OCI-LY7 (cell line): ENCODE data around the gene MMP1. TPM values are rescaled to one million over a fixed set of nuclear protein-coding genes. Genes with fewer than 3 reads are reported as not detected.

ENCODE experiments used
- BruUV-seq: library from RNA; stranded (reverse); fragments of 400-500 nt; replicated peaks from 2 replicates; lab custom pipeline; 2021; lab: Mats Ljungman, UMichigan
- CTCF ChIA-PET: fragments of 300-600 bp; sonication (Branson Sonifier 250); formaldehyde crosslinking; loops from one replicate; lab custom pipeline; 2022; ENCODE audit warnings: antibody characterized with exemption; ENCODE audit not compliant: unreplicated experiment; lab: Charles Lee
- POLR2A ChIA-PET: fragments of 300-600 bp; sonication (Branson Sonifier 250); formaldehyde crosslinking; loops from one replicate; lab custom pipeline; 2022; ENCODE audit warnings: antibody characterized with exemption; lab: Charles Lee
- DNase-seq: peaks from one replicate; pipeline ENCODE4 v3.0.0-alpha.2; 2015; ENCODE audit warnings: low spot score
- H2AFZ ChIP-seq: fragments of 200-600 bp; sonication (generic), shearing (Covaris generic); 2 replicates; pipeline ENCODE4 v1.6.1; 2014; ENCODE audit warnings: mild to moderate bottlenecking, antibody characterized with exemption, low read length, moderate library complexity
- H3K27ac ChIP-seq: fragments of 200-600 bp; sonication (generic); 2 replicates; pipeline ENCODE4 v1.5.1; 2014; ENCODE audit warnings: mixed run types, low read depth, mild to moderate bottlenecking, moderate library complexity, low read length, inconsistent platforms; ENCODE audit not compliant: poor library complexity, severe bottlenecking
- H3K36me3 ChIP-seq: fragments of 200-600 bp; sonication (generic); 2 replicates; pipeline ENCODE4 v1.6.1; 2014; ENCODE audit warnings: mild to moderate bottlenecking, antibody characterized with exemption, low read length, moderate library complexity, mixed read lengths; ENCODE audit not compliant: insufficient read depth
- H3K4me1 ChIP-seq: fragments of 200-600 bp; sonication (generic); 2 replicates; pipeline ENCODE4 v1.5.1; 2014; ENCODE audit warnings: mild to moderate bottlenecking, low read length; ENCODE audit not compliant: insufficient read depth, poor library complexity, severe bottlenecking
- H3K4me2 ChIP-seq: fragments of 200-600 bp; sonication (generic); 2 replicates; pipeline ENCODE4 v1.6.1; 2014; ENCODE audit warnings: mild to moderate bottlenecking, low read length
- H3K4me3 ChIP-seq: fragments of 200-600 bp; sonication (generic); 2 replicates; pipeline ENCODE4 v1.5.1; 2014; ENCODE audit warnings: mild to moderate bottlenecking, low read depth, low read length; ENCODE audit not compliant: poor library complexity, severe bottlenecking
- H3K79me2 ChIP-seq: fragments of 200-600 bp; sonication (generic); 2 replicates; pipeline ENCODE4 v1.6.1; 2016; ENCODE audit warnings: low read depth, mild to moderate bottlenecking, low read length, moderate library complexity, mixed read lengths; ENCODE audit not compliant: insufficient read depth
- H3K9me2 ChIP-seq: fragments of 200-600 bp; sonication (generic); 2 replicates; pipeline ENCODE4 v1.6.1; 2016; ENCODE audit warnings: mild to moderate bottlenecking, low read length, mixed read lengths; ENCODE audit not compliant: insufficient read depth
- H3K9me3 ChIP-seq: fragments of 200-600 bp; sonication (generic); 2 replicates; pipeline ENCODE4 v1.6.1; 2014; ENCODE audit warnings: mild to moderate bottlenecking, mixed run types, low read length, mixed read lengths
- H4K20me1 ChIP-seq: fragments of 200-600 bp; sonication (generic); 2 replicates; pipeline ENCODE4 v1.6.1; 2014; ENCODE audit warnings: mild to moderate bottlenecking, antibody characterized with exemption, low read length, moderate library complexity, mixed read lengths; ENCODE audit not compliant: insufficient read depth
- CTCF ChIP-seq: fragments of 200-600 bp; sonication (generic); conservative IDR thresholded peaks from 2 replicates; pipeline ENCODE4 v1.5.1; 2014; ENCODE audit warnings: mild to moderate bottlenecking, antibody characterized with exemption, low read length, moderate library complexity, mixed read lengths
- EZH2phosphoT487 ChIP-seq: fragments of 200-600 bp; sonication (generic); IDR thresholded peaks from 2 replicates; pipeline ENCODE4 v1.6.1; 2018; ENCODE audit warnings: low read depth, borderline replicate concordance, mild to moderate bottlenecking, mixed run types, antibody characterized with exemption, low read length, moderate library complexity, mixed read lengths
- intact Hi-C: fragments of 100-400 bp; cut with micrococcal nuclease; formaldehyde crosslinking; loops from one replicate; pipeline ENCODE4 v1.10.0; 2022; ENCODE audit not compliant: unreplicated experiment
- total RNA-seq, 2 experiments: library from RNA; depleted of rRNA in 1 of 2; stranded (reverse); fragments of >200 nt in 1 of 2; shearing (Covaris generic) in 1 of 2; gene quantifications; 2 replicates each; pipeline ENCODE4 v1.2.3, GENCODE V29; 2014 to 2022

Gene MMP1
- total RNA-seq, 2 experiments from 2014 or later: not detected

DNA sequence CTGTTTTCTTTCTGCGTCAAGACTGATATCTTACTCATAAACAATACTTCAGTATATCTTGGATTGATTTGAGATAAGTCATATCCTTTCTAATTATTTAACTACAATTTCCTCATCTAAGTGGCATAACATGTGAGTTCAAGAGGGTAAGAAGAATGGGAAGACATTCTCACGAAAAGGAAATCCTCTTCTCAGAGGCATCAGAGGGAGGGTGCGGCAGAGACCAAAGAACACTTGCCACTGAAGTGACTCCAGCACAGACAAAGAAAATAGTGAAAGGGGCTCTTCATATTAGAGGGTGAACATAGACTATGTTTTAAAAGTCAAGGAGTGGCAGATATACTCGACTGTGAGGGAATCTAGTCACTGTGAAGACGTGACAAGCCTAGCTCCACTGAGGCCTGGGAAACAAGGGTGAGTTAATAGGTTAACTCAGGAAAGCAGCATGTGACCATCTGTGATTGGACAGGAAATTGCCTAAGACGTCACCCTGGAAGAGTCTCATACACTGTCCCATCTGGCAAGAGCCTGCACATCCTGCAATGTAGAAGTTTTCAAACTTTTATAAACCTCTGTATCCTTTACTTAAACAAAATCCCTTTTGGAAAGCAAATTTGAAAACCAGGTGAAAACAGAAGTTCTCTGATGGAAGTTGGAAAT, 1.9 kb upstream of the MMP1 start:
- intact Hi-C loops: no loop called here
- Histone ChIP-seq H3K9me2 (no peaks in the 10 kb centered on the region), H3K4me2 (no peak overlapping the region), H3K36me3 (no peaks in the 10 kb centered on the region), H3K4me3 (no peak overlapping the region), H3K79me2 (no peaks in the 10 kb centered on the region), H3K9me3 (no peaks in the 10 kb centered on the region), H3K27ac (no peak overlapping the region), H4K20me1 (no peaks in the 10 kb centered on the region), H3K4me1 (no peaks in the 10 kb centered on the region), H2AFZ (no peak overlapping the region)
- ChIA-PET CTCF (no interaction called here), POLR2A (interaction anchor here (0.6 kb wide), 1 partner anchor 12 kb away, joined by 3 read pairs; no protein-coding TSS in a partner anchor)
- BruUV-seq: no TSS peak
- TF ChIP-seq EZH2phosphoT487: no peak
- TF ChIP-seq CTCF: no peak
- no peak for DNase-seq

DNA sequence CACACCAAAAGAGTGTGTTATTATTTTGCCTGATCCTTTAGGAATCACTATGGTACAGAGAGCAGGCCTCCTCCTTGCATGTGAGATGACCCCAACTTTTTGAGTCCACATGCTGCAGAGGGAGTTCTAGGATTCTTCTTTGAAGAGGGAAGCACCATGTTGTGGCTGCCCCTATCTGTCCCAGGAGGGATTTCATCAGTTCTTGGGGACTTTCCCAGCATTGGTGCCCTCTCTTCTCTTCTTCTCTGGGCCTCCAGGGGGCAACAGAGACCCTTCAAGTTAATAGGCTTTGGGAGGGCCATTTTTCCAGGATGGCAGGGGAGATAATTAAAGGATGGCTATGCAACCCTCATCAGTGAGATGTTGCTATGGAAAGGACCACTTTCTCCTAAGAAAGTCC, 3.6 kb downstream of the MMP1 start:
- CTCF ChIA-PET: no interaction called here
- DNase-seq: peak; percentile 44
- intact Hi-C loops: no loop called here
- Histone ChIP-seq H3K9me3 (no peaks in the 10 kb centered on the region), H3K9me2 (no peaks in the 10 kb centered on the region), H3K4me1 (no peaks in the 10 kb centered on the region), H3K36me3 (no peaks in the 10 kb centered on the region), H3K79me2 (no peaks in the 10 kb centered on the region), H3K4me3 (no peak overlapping the region), H3K4me2 (no peak overlapping the region), H4K20me1 (no peaks in the 10 kb centered on the region), H2AFZ (no peak overlapping the region), H3K27ac (no peak overlapping the region)
- POLR2A ChIA-PET: interaction anchor here (0.7 to 1.3 kb wide), 3 partner anchors 9 to 32 kb away, joined by 3 to 6 read pairs (median 3); no protein-coding TSS in a partner anchor
- TF ChIP-seq EZH2phosphoT487 (no peak), CTCF (peak; percentile 78)
- BruUV-seq: no TSS peak

- no peak for DNase-seq
- TF ChIP-seq EZH2phosphoT487 (no peak), CTCF (no peak)
- Histone ChIP-seq H3K4me3 (no peak overlapping the region), H3K4me1 (no peaks in the 10 kb centered on the region), H3K79me2 (no peaks in the 10 kb centered on the region), H3K9me3 (no peaks in the 10 kb centered on the region), H3K36me3 (no peaks in the 10 kb centered on the region), H3K9me2 (no peaks in the 10 kb centered on the region), H4K20me1 (no peaks in the 10 kb centered on the region), H3K27ac (no peak overlapping the region), H3K4me2 (no peak overlapping the region), H2AFZ (no peak overlapping the region)
- ChIA-PET CTCF (no interaction called here), POLR2A (interaction anchor here (0.6 kb wide), 1 partner anchor 583 kb away, joined by 5 read pairs; no protein-coding TSS in a partner anchor)
- intact Hi-C loops: no loop called here
- no TSS peak for BruUV-seq
These were observed 4.2 kb downstream of the MMP1 start for GRCh38 chr11:102793677-102794290.
